A204.1 (cell line): ENCODE data around the gene PAM.

Source experiments
- FAIRE-seq: peaks from 2 replicates; lab custom pipeline; 2012; peaks lifted over from hg19 to GRCh38; lab: Jason Lieb, UNC

Gene PAM

DNA sequence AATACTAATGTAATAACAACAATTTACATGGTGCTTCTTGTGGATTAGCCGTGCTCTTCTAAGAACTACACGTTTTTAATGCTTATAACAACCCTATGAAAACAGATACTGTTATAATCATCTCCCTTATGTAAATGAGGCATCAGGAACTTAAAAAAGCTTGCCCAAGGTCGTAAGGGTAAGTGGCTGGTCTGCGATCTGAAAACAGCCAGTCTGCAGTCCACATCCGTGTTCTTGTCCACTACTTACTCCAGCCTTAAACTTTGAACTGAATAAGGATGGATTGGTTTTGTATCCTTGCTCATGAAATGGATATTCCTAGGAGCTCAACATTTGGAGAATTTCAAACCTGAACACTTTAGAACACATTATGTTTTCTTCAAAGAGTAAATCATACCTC lies 26.7 kb downstream of the PAM start:
- FAIRE-seq, result no peak

GRCh38 chr5:102782217-102782872 lies 27.2 kb downstream of the PAM start:
- FAIRE-seq, result no peak

GRCh38 chr5:102787134-102787533 lies 32.0 kb downstream of the PAM start:
- FAIRE-seq, result no peak

GRCh38 chr5:102788788-102789187 lies 33.7 kb downstream of the PAM start:
- no peak for FAIRE-seq

DNA sequence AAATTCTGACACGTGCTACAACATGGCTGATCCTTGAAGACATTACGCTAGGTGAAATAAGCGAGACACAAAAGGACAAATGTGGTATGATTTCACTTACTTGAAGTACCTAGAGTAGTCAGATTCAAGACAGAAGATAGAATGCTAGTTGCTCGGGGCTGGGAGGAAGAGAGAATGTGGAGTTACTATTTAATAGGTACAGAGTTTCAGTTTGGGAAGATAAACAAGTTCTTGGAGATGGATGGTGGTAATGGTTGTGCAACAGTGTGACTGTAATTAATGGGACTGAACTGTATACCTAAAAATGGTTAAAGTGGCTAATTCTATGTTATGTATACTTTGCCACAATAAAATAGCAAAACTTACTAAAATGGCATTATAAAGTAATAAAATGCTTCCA lies 34.4 kb downstream of the PAM start:
- FAIRE-seq, result no peak

GRCh38 chr5:102790748-102791147 lies 35.6 kb downstream of the PAM start:
- no peak for FAIRE-seq

DNA sequence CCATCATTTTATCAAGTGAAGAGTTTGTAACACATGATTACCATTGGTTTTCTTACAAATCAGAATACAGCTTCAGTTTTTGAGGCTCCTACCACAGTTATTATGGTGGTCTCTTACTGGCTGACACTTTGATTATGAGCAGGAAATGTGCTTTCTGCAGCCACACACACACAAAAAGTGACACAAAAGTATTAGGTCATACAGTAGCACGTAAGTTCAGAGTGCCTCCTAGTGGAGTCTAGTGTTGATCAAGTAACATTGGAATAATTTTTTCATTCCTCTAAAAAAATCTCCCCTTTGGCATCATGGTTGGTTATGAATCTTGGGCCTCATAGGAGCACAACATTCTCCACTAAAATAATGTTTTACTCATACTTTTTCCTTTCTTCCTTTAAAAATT lies 37.6 kb downstream of the PAM start:
- FAIRE-seq, result no peak

DNA sequence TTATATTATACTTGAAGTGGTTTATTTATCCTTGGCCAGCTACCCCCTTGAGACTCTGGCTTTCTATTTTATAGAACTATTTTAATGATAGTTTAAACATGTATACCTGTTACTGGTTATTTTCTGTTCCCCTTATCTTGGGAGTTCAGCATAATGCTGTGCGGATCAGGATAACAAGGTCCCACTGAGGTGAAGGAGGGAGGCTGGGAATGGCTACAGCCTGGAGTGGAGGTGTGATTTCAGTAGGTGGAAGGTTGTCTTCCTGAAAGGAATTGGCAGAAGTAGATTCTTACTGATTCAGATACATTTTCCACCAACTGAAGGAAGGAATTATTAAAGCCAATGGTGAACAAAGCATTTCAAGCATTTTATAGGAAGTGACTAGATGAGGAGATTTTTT lies 38.9 kb downstream of the PAM start:
- FAIRE-seq, result no peak

DNA sequence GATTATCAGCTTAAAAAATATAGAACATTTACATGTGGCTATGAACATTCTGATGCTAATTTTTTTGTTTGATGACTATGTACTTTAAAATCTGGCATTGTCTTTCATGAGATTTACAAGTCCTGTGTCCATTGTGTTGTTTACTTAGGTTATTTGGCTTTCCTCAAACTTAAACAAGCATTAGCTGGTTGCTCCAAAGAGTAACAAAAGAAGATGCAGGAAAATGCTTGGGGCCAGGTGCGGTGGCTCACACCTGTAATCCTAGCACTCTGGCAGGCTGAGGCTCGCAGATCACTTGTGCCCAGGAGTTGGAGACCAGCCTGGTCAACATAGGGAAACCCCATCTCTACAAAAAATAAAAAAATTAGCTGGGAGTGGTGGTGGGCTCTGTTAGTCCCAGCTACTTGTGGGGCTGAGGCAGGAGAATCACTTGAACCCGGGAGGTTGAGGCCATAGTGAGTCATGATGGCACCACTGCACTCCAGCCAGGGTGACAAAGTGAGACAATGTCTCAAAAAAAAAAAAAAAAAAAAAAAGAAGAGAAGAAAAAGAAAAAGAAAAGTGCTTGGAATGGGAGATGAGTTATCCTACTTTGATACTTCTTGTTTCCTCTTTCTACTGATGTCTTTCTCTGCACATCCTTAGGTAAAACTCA lies 39.7 kb downstream of the PAM start:
- no peak for FAIRE-seq

- no peak for FAIRE-seq
These were observed 40.4 kb downstream of the PAM start for GRCh38 chr5:102795526-102795925.

DNA sequence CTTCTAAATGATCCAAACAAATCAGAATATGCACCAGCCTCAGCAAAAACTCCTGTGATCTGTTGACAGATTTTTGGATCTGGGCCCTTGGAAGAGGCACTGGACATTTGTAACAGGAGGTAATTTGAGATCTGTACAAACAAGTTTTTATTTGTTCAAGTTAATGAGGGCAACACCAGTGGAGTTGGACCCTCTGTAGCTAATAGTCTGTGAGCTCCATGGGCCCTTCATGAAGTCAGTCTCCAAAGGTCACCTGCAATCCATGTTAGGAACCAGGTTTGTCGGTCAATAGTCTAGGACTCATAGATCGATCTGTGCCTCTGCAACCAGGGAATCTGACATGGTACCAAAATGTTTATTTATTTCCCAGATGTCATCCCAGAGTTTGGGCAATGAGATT lies 40.9 kb downstream of the PAM start:
- no peak for FAIRE-seq

- no peak for FAIRE-seq
These were observed 41.4 kb downstream of the PAM start for GRCh38 chr5:102796498-102796897.

DNA sequence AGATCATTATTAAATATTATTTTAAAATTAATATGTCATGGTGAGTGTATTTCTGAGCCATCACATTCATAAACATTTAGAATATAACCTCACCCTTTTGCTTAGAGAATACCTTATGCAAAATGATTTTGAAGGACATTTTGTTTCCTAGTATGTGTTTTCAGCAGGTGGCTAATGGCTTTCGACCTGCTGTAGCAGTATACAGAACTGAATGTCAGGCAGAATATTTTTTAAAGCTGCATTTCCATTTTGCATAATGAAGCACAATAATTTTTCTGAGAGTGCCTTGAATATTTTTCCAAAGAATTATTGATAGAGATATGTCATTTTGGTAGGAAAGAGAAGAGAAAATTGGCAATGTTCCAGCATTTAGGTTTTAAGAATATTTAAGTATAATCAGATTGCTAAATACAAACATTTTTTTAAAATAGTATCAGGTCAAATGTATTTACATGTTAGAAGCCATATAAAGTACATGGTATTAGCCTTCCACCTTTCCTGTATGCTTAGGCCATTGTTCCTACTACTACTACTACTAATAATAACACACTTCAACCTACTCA lies 42.3 kb downstream of the PAM start:
- no peak for FAIRE-seq

- FAIRE-seq, result no peak
These were observed 43.1 kb downstream of the PAM start for GRCh38 chr5:102798104-102798785.

DNA sequence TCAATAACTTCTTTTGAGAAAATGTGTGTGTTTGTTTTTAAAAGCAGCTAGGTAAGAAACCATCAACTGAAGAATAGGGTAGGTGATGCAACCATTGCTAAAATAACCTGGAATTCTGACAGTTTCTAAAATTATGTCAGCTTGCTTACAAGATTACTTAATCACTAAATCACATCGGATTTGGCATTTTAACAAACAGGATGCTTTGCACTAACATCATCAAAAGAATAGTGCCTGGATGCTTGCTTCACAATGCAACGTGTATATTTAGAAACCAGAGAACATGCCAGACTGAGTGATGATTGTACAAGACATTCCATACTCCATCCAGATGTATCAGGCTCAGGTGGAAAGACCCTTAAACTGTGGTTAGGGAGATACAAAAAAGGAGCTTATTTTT lies 43.9 kb downstream of the PAM start:
- FAIRE-seq, result no peak

GRCh38 chr5:102800427-102800826 lies 45.3 kb downstream of the PAM start:
- no peak for FAIRE-seq

DNA sequence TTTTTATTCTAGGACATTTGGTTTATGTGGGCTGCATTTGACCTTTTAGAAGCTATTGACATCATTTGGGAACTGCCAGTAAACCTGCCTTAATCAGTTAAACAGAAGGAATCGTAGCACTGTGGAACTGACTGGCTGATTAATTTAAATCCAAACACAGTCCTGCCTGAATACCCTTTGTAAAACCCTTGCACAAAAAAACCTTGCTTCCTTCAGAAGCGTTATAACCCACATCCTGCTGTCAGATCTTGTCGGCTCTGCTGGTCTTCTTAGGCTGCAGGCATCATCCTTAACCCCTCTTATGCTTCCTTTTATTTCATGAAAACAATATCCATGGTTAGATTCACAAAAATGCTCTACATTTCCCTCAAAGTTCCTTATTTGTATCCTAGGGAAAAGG lies 46.3 kb downstream of the PAM start:
- FAIRE-seq, result no peak

- FAIRE-seq, result no peak
These were observed 47.8 kb downstream of the PAM start for GRCh38 chr5:102802708-102803458.

DNA sequence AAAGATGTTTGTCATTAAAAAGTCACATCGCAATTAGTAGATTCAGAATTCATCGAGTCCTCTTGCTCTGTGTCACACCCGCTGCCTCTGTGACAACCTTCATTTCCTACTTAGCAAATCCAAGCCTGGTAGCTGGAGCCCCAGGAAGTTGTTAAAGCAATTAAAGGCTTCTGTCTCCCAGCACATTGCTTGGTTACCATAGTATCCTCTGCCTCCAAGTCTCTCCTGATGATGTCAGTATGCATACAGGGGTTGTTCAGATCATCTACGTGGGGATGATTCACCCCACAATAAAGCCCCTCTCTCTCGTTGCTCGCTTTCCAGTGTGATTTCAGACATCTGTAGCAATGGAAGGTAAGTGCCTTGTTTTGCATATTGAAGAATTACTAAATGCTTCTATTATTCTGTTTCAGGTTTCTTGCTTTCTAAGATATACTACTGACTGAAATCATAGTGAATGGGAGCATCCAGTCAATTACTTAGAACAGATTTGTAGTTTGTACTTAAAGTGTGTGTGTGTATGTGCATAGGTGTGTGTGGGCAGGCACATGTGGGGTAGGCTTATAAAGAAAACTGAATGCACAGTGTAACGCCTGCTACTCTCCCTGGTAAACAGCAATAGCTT lies 52.9 kb downstream of the PAM start:
- FAIRE-seq, result no peak

- FAIRE-seq, result no peak
These were observed 53.9 kb downstream of the PAM start for GRCh38 chr5:102809033-102809432.

DNA sequence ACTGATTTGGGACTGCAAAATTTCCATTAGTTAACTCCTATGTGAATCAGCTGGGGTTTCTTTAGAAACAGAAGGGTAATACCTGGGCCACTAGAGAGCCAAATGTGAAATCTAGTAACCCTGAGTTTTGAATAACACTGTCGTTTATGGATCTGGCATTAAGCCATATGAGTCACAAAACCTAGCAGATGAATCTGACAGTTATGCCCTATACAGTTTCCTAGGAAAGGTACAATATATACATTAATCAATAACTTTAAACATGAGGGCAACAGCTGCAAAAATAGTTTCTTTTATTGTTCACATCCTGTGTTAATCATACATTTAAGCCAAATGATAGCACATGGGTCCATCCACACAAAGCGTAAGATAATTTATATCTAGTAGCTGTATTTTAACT lies 56.9 kb downstream of the PAM start:
- no peak for FAIRE-seq

DNA sequence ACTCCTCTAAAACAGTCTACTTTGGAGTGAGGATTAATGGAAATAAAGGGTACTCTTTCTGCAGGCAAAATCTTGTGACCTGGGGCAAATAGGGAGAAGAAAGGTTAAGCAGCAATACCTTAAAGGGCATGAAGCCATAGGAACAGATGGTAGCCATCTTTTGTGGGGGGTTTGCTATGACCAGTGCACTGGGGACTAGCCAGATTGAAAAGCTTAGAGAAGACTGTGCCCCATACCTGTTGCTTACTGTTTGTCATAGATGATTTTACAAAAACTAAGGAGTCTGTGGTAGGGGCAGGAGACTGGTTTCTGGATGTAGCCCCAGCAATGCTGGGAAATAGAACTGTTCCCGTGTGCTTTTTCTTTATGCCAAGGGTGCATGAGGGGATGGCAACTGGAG lies 58.6 kb downstream of the PAM start:
- FAIRE-seq, result no peak
